DOHH2 (cell line): ENCODE data around the gene PACRGL.

Experiments
- H3F3A ChIP-seq: fragments of 200-600 bp; sonication (generic), shearing (Covaris generic); 2 replicates; pipeline ENCODE4 v1.6.0; 2016; ENCODE audit warnings: antibody characterized with exemption, mild to moderate bottlenecking; ENCODE audit not compliant: control insufficient read depth, insufficient read depth
- H3K27ac ChIP-seq: fragments of 200-600 bp; sonication (generic); 2 replicates; pipeline ENCODE4 v1.5.1; 2014; ENCODE audit warnings: low read depth, mild to moderate bottlenecking, low read length, moderate library complexity
- H3K27me3 ChIP-seq: fragments of 200-600 bp; sonication (generic); 2 replicates; pipeline ENCODE4 v1.6.1; 2014; ENCODE audit warnings: mild to moderate bottlenecking, low read length, mixed read lengths; ENCODE audit not compliant: control insufficient read depth
- H3K36me3 ChIP-seq: fragments of 200-600 bp; sonication (generic); 2 replicates; pipeline ENCODE4 v1.6.1; 2014; ENCODE audit warnings: mild to moderate bottlenecking, low read length, moderate library complexity, mixed read lengths; ENCODE audit not compliant: control insufficient read depth
- H3K4me1 ChIP-seq: fragments of 200-600 bp; sonication (generic); 2 replicates; pipeline ENCODE4 v1.6.1; 2014; ENCODE audit warnings: mild to moderate bottlenecking, low read length, mixed read lengths; ENCODE audit not compliant: control insufficient read depth
- H3K4me2 ChIP-seq: fragments of 200-600 bp; sonication (generic); 2 replicates; pipeline ENCODE4 v1.6.0; 2014; ENCODE audit warnings: mild to moderate bottlenecking, low read length, moderate library complexity
- H3K4me3 ChIP-seq: fragments of 200-600 bp; sonication (generic); 2 replicates; pipeline ENCODE4 v1.5.1; 2014; ENCODE audit warnings: mild to moderate bottlenecking, low read length, mixed read lengths
- H3K79me2 ChIP-seq: fragments of 200-600 bp; sonication (generic); 2 replicates; pipeline ENCODE4 v1.6.1; 2014; ENCODE audit warnings: mild to moderate bottlenecking, low read length, mixed read lengths; ENCODE audit not compliant: control insufficient read depth
- H3K9me2 ChIP-seq: fragments of 200-600 bp; sonication (generic); replicated peaks from 2 replicates; pipeline ENCODE4 v1.6.1; 2014; ENCODE audit warnings: mild to moderate bottlenecking, low read length, mixed read lengths; ENCODE audit not compliant: control insufficient read depth
- H3K9me3 ChIP-seq: fragments of 200-600 bp; sonication (generic); 2 replicates; pipeline ENCODE4 v1.6.1; 2014; ENCODE audit warnings: antibody characterized with exemption, low read length, mixed read lengths; ENCODE audit not compliant: control insufficient read depth, insufficient read depth
- H4K20me1 ChIP-seq: fragments of 200-600 bp; sonication (generic); 2 replicates; pipeline ENCODE4 v1.6.0; 2014; ENCODE audit warnings: low read depth, mild to moderate bottlenecking, antibody characterized with exemption, low read length, moderate library complexity; ENCODE audit not compliant: control insufficient read depth, insufficient read depth
- CTCF ChIP-seq: fragments of 200-600 bp; sonication (generic); IDR thresholded peaks from one replicate; pipeline ENCODE4 v1.5.1; 2014; ENCODE audit warnings: antibody characterized with exemption, mild to moderate bottlenecking, low read depth, low read length; ENCODE audit not compliant: poor library complexity, severe bottlenecking
- EZH2phosphoT487 ChIP-seq: fragments of 200-600 bp; sonication (generic); IDR thresholded peaks from 2 replicates; pipeline ENCODE4 v1.6.1; 2017; ENCODE audit warnings: borderline replicate concordance, mild to moderate bottlenecking, antibody characterized with exemption, low read length, moderate library complexity, mixed read lengths

PACRGL gene

GRCh38 chr4:20683766-20684165 is 16.5 kb upstream of the PACRGL start:
- Histone ChIP-seq H3K4me1 (no peaks in the 10 kb centered on the region), H4K20me1 (no peaks in the 10 kb centered on the region), H3F3A (no peaks in the 10 kb centered on the region), H3K4me2 (no peak overlapping the region), H3K27me3 (no peaks in the 10 kb centered on the region), H3K79me2 (no peaks in the 10 kb centered on the region), H3K27ac (no peak overlapping the region), H3K4me3 (no peak overlapping the region), H3K9me3 (no peaks in the 10 kb centered on the region), H3K9me2 (no peaks in the 10 kb centered on the region), H3K36me3 (no peaks in the 10 kb centered on the region)
- TF ChIP-seq EZH2phosphoT487 (no peak), CTCF (no peak)

DNA sequence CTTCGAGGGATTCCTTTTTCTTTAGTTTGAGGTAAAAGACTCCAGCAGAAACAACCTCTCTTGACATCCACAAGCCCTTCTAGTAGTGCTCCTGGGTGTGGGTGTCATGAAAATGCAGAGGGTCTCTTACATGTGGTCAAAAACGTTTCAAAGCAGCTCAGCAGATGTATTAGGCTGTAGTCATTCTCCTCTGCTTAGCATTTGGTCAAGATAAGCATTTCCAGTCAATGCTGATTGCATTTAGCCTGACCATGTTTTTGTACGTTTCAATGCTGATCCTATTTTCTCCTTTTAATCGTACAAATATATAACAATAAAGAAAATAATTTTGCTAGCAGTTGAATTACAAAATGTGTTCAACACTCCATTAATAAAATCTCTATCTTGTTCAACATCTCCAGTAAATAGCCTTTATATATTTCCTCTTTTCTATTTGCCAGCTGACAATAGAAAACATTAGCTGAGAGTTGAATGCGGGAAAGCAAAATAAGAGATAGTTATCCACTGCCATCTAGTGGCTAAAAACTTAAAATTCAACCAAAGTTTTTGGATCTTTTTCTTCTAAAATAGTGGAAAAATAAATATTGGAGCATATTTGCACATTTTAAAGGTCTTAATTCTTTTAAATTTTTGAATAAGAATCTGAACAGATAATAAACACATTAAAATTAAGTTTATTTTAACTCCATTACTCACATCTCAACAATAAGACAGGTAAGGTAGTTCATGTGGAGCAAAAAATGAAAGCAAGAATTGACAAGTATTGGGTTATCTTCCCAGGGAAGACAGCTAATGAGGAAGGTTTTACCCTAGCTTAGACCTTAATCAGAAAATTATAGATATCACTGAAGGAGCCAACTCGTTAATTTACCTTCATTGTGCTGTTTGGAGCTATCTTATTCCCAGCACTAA is 15.2 kb upstream of the PACRGL start:
- no peaks in the 10 kb centered on the region for H3K9me2 ChIP-seq
- H3K27ac ChIP-seq = no peak overlapping the region
- H4K20me1 ChIP-seq = no peaks in the 10 kb centered on the region
- no peak overlapping the region for H3K4me2 ChIP-seq
- no peaks in the 10 kb centered on the region for H3K79me2 ChIP-seq
- H3F3A ChIP-seq = no peaks in the 10 kb centered on the region
- H3K27me3 ChIP-seq = no peaks in the 10 kb centered on the region
- H3K4me1 ChIP-seq = no peaks in the 10 kb centered on the region
- H3K4me3 ChIP-seq = no peak overlapping the region
- no peaks in the 10 kb centered on the region for H3K9me3 ChIP-seq
- no peaks in the 10 kb centered on the region for H3K36me3 ChIP-seq
- TF ChIP-seq CTCF (peak; percentile 58), EZH2phosphoT487 (no peak)

DNA sequence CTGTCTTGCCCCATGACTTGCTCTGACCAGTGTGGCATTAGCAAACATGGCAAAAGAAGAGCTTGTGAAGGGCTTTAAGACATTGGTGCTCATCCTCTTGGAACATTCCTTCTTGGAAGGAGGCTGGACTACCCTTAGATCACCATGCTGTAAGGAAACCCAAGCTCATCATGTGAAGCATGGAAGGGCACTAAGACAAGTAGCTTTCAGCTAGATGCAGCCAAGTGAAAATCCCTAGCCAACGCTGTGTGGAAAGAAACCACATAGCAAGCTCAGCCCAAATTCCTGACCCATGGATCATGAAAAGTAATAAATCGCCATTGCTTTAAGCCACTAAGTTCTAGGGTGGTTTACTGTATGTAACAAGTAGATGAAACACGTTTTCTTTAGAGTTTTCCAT is 12.4 kb upstream of the PACRGL start:
- H3F3A ChIP-seq = no peaks in the 10 kb centered on the region
- no peaks in the 10 kb centered on the region for H3K27me3 ChIP-seq
- TF ChIP-seq EZH2phosphoT487 (no peak), CTCF (no peak)
- H3K27ac ChIP-seq = no peak overlapping the region
- no peaks in the 10 kb centered on the region for H3K9me3 ChIP-seq
- H4K20me1 ChIP-seq = no peaks in the 10 kb centered on the region
- no peaks in the 10 kb centered on the region for H3K36me3 ChIP-seq
- H3K4me3 ChIP-seq = no peak overlapping the region
- H3K9me2 ChIP-seq = no peaks in the 10 kb centered on the region
- H3K79me2 ChIP-seq = no peaks in the 10 kb centered on the region
- no peaks in the 10 kb centered on the region for H3K4me1 ChIP-seq
- no peak overlapping the region for H3K4me2 ChIP-seq
